ENCODE data around the gene ZFY. TPM values are rescaled to one million over a fixed set of nuclear protein-coding genes. Genes with fewer than 3 reads are reported as not detected.

The ZFY gene
- total and polyA plus RNA-seq, 2 of the 4 experiments (the other 2 are of a cell fraction): not detected

- Histone ChIP-seq H2AK5ac (ENCODE audit: low read depth, low read length) (no peak overlapping the region), H2BK20ac (ENCODE audit: low read depth, low read length) (no peak overlapping the region), H3K4me3 (ENCODE audit: insufficient read depth, low read depth, low read length) (no peak overlapping the region), H3K79me1 (ENCODE audit: low read depth in 1 of 2, low read length in 2 of 2) (no peaks in the 10 kb centered on the region), H3K4me2 (ENCODE audit: low read depth, low read length) (no peak overlapping the region), H3K36me3 (ENCODE audit: control insufficient read depth, insufficient read depth, low read length) (no peaks in the 10 kb centered on the region), H2BK5ac (ENCODE audit: low read depth, low read length, poor library complexity, severe bottlenecking) (no peak overlapping the region), H3K14ac (replicated peaks; ENCODE audit: low read depth, low read length) (no peak overlapping the region), H3K4ac (ENCODE audit: low read depth, low read length) (no peak overlapping the region), H3K4me1 (ENCODE audit: control insufficient read depth, insufficient read depth, low read length) (no peaks in the 10 kb centered on the region), H3K9me3 (ENCODE audit: control insufficient read depth, insufficient read depth, low read length) (no peaks in the 10 kb centered on the region), H2AK9ac (replicated peaks; ENCODE audit: low read depth, low read length, poor library complexity) (no peak overlapping the region), H3K9ac (ENCODE audit: low read depth, low read length) (no peak overlapping the region), H2AFZ (replicated peaks; ENCODE audit: low read length, poor library complexity) (no peak overlapping the region), H3K27me3 (ENCODE audit: control insufficient read depth, insufficient read depth, low read length) (no peaks in the 10 kb centered on the region), H2BK15ac (ENCODE audit: low read depth, low read length) (no peak overlapping the region), H3K56ac (ENCODE audit: extremely low read depth, insufficient read depth, low read length) (no peak overlapping the region), H3K9me1 (ENCODE audit: insufficient read depth, low read length) (no peaks in the 10 kb centered on the region), H4K8ac (ENCODE audit: low read depth in 2 of 2, low read length in 2 of 2) (no peak overlapping the region), H3K27ac (ENCODE audit: insufficient read depth, low read length) (no peak overlapping the region), H3K23ac (ENCODE audit: low read depth, low read length) (no peak overlapping the region), H4K5ac (ENCODE audit: low read depth, low read length) (no peak overlapping the region), H2BK120ac (ENCODE audit: low read depth, low read length) (no peak overlapping the region), H3K18ac (ENCODE audit: low read depth, low read length) (no peak overlapping the region), H4K20me1 (ENCODE audit: insufficient read depth, low read length) (no peaks in the 10 kb centered on the region), H4K91ac (ENCODE audit: insufficient read depth, low read depth, low read length) (no peak overlapping the region)
- no TSS peak for BruUV-seq (replicated peaks)
- dilution Hi-C loops (cut with HindIII; ENCODE audit: low sequenced_read_pairs, unreplicated experiment): no loop called here
- intact Hi-C loops (cut with micrococcal nuclease): no loop called here
- ChIA-PET POLR2A (ENCODE audit: unreplicated experiment) (no interaction called here), CTCF (no interaction called here)
- WGBS, 2 experiments (ENCODE audit: extremely low coverage in 2 of 2, insufficient read length in 1 of 2): no CpG with 5 or more reads among the region's 3 CpGs
- no peak for TF ChIP-seq FOS (IDR thresholded peaks at IDR 0.05; ENCODE audit: low read depth, low read length)
- TF ChIP-seq MAZ (IDR thresholded peaks at IDR 0.05; ENCODE audit: borderline replicate concordance, low read depth, low read length): no peak
- DNase-seq: no peak
- in situ Hi-C loops (cut with MboI; ENCODE audit: low sequenced_read_pairs): no loop called here
- no peak for ATAC-seq (ENCODE audit: low read depth)
Measured at GRCh38 chrY:3003516-3003830, 68.3 kb downstream of the ZFY start.

Data from IMR-90 (cell line).